DMS 273 (cell line): Measurements from ENCODE around the gene KLHL33.

Source experiments
- DNase-seq: peaks from one replicate; lab custom pipeline; 2025; ENCODE audit not compliant: unreplicated experiment; lab: John Stamatoyannopoulos, UW

KLHL33 gene

GRCh38 chr14:20435582-20436362, at the start of gene KLHL33:
KLHL33 (minus strand) TSS chr14:20436166; CDS start chr14:20435811, 355 bp downstream.
- no peak for DNase-seq

- no peak for DNase-seq
Measured at GRCh38 chr14:20482382-20482781, 46.4 kb upstream of the KLHL33 start.

GRCh38 chr14:20478894-20479293, 42.9 kb upstream of the KLHL33 start:
- no peak for DNase-seq

GRCh38 chr14:20477211-20477876, 41.4 kb upstream of the KLHL33 start:
- DNase-seq, result no peak

GRCh38 chr14:20476776-20477175, 40.8 kb upstream of the KLHL33 start:
- no peak for DNase-seq

GRCh38 chr14:20472536-20473169, 36.7 kb upstream of the KLHL33 start:
- DNase-seq, result no peak

- no peak for DNase-seq
Measured at GRCh38 chr14:20470603-20470901, 34.6 kb upstream of the KLHL33 start.

- DNase-seq, result peak; percentile 71
Measured at GRCh38 chr14:20469890-20470602, 34.1 kb upstream of the KLHL33 start.

GRCh38 chr14:20469242-20469889, 33.4 kb upstream of the KLHL33 start, which contains the start of gene PNP:
PNP (plus strand) TSS chr14:20469406; CDS start chr14:20469525, 119 bp downstream.
- peak; percentile 97 for DNase-seq

- peak; percentile 79 for DNase-seq
Measured at GRCh38 chr14:20468764-20469241, 32.8 kb upstream of the KLHL33 start.

GRCh38 chr14:20461225-20462141, 25.5 kb upstream of the KLHL33 start, which contains the start of gene PIP4P1:
PIP4P1 (minus strand) TSS chr14:20461434; CDS start chr14:20461325, 109 bp downstream.
- DNase-seq, result peak; percentile 100

GRCh38 chr14:20460458-20461224, 24.7 kb upstream of the KLHL33 start:
- peak; percentile 59 for DNase-seq

- peak; percentile 58 for DNase-seq
Measured at GRCh38 chr14:20458031-20458789, 22.2 kb upstream of the KLHL33 start.

- DNase-seq, result peak; percentile 17
Measured at GRCh38 chr14:20456971-20457370, 21.0 kb upstream of the KLHL33 start.

- peak; percentile 96 for DNase-seq
Measured at GRCh38 chr14:20455355-20456300, 19.7 kb upstream of the KLHL33 start.

GRCh38 chr14:20454516-20455354, 18.8 kb upstream of the KLHL33 start, which contains the start of the genes APEX1 and OSGEP:
APEX1 (plus strand) TSS chr14:20455226; CDS start chr14:20455646, 420 bp downstream.
OSGEP (minus strand) TSS chr14:20454812; CDS start chr14:20454683, 129 bp downstream.
- DNase-seq, result peak; percentile 100
